Stomach (tissue), 9 donors: Measurements from ENCODE around the gene SMIM11. TPM values are rescaled to one million over a fixed set of nuclear protein-coding genes. Genes with fewer than 3 reads are reported as not detected.
"Not testable (repeated sequence)": the region's sequence is repeated elsewhere in the genome, so short reads cannot be mapped to it uniquely, and the experiment has no call there.

Experiments used
- DNase-seq, 2 donors: peaks; one replicate each; pipeline versions ENCODE4 v3.0.0 to v3.0.0-alpha.2; 2013 to 2019
- H3K27ac ChIP-seq, 5 donors: fragments of 200-600 bp in 4 of 5; sonication (generic) in 4 of 5; one replicate each; pipeline ENCODE4 v1.5.1; 2013 to 2019; ENCODE audit warnings: mild to moderate bottlenecking in 1 of 5, moderate library complexity in 1 of 5
- H3K27me3 ChIP-seq, 3 donors: fragments of 200-600 bp; sonication (generic); one replicate each; pipeline ENCODE4 v1.5.1; 2017 to 2019; ENCODE audit warnings: mixed run types in 1 of 3
- H3K36me3 ChIP-seq, 4 donors: fragments of 200-600 bp; sonication (generic); 1 replicate in 3 of 4; 2 replicates in 1 of 4; pipeline ENCODE4 v1.5.1; 2016 to 2019
- H3K4me1 ChIP-seq, 4 donors: fragments of 200-600 bp; sonication (generic); one replicate each; pipeline ENCODE4 v1.5.1; 2016 to 2019
- H3K4me3 ChIP-seq, 4 donors: fragments of 200-600 bp; sonication (generic) in 3 of 4; one replicate each; pipeline ENCODE4 v1.5.1; 2016 to 2019; ENCODE audit warnings: mild to moderate bottlenecking in 1 of 4
- H3K9me3 ChIP-seq, 4 donors: fragments of 200-600 bp; sonication (generic); one replicate each; pipeline ENCODE4 v1.5.1; 2016 to 2019
- EP300 ChIP-seq: sonication (generic); formaldehyde crosslinking; IDR thresholded peaks from one replicate; pipeline ENCODE4 v1.6.1; 2017; ENCODE audit warnings: antibody characterized with exemption
- POLR2A ChIP-seq, 4 donors: fragments of 450-650 bp; IDR thresholded peaks; one replicate each; pipeline ENCODE4 v1.6.1; 2016; ENCODE audit warnings: antibody characterized with exemption in 4 of 4, control low read depth in 2 of 4, mild to moderate bottlenecking in 1 of 4, moderate library complexity in 1 of 4
- POLR2AphosphoS5 ChIP-seq, 3 donors: sonication (generic); formaldehyde crosslinking; IDR thresholded peaks; one replicate each; pipeline ENCODE4 v1.6.1; 2016; ENCODE audit warnings: antibody characterized with exemption in 3 of 3
- WGBS, 5 donors: extraction: QIAGEN DNeasy Blood & Tissue Kit in 3 of 5; methylation state at CpG; one replicate each; pipeline versions ENCODE4 v1.1.5 to v1.1.7; 2013 to 2018; 5-methylcytosine and 5-hydroxymethylcytosine counted together
- intact Hi-C: fragments of 100-400 bp; cut with DNase I; formaldehyde crosslinking; loops from one replicate; pipeline ENCODE4 v1.15.1; 2023; ENCODE audit warnings: low total_unique reads
- polyA plus RNA-seq, 3 donors: library from polyadenylated mRNA; stranded (reverse); fragments of 200-250 nt; gene quantifications; one replicate each; pipeline ENCODE4 v1.2.3, GENCODE V29; 2013
- total RNA-seq, 5 donors: library from RNA; depleted of rRNA; stranded (reverse); fragments of >200 nt; gene quantifications; one replicate each; pipeline versions ENCODE4 v1.1.0 to v1.2.3, GENCODE V29; 2014 to 2016
- TF ChIP-seq, protein P1 (sequence below), 7 experiments: fragments of 450-650 bp in 4 of 7; fragments of 200-600 bp in 3 of 7; sonication (generic) in 3 of 7; IDR thresholded peaks; one replicate each; pipeline ENCODE4 v1.5.1; 2016 to 2019; ENCODE audit warnings: antibody characterized with exemption in 7 of 7, control low read depth in 2 of 7, mild to moderate bottlenecking in 1 of 7
- donor health status: healthy with polysubstance abuse.
- donor health status: Bipolar disorder and iron deficiency.
- donor health status: healthy.

The SMIM11 gene
- total and polyA plus RNA-seq, 8 donors: 1.2 to 29.5 (median 16.2) TPM; not detected in 1

DNA sequence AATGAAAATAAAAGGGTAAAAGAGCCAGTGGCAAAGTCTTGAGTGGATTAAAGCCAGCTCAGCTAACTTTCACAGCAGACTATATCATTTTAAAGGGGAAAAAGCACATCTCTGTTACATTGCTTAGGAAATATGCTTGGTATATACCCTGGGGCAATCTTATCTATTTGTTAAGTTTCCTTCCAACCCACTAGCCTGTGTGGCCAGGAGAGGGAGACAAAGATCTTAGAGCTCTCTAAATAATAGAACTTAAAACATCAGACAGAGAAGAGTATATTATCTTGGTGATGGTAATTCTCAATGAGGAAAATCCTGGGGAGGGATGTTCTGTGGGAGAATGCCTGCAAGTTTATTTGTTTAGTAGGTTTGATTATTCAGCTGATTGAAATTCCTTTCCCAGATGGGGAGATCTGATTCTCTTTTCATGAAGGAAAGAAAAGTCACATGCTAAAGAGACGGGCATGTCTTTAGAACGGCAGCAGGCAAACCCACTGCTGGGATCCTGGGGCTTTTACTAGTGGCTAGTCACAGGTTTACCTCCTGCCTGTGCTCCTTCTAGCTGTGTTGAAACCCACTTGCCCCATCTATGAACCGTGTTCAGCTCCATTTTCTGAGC is 7.9 kb upstream of the SMIM11 start:
- no peaks in the 10 kb centered on the region for H3K27me3 ChIP-seq
- peaks cover 0 to 18% (median 6%) of the 10 kb centered on the region in 4 donors for H3K4me1 ChIP-seq
- H3K36me3 ChIP-seq: peaks cover 0 to 4% (median 0%) of the 10 kb centered on the region in 4 donors
- TF ChIP-seq POLR2AphosphoS5 (IDR thresholded peaks at IDR 0.05) (peak in 1 of 3 donors; percentile 18), EP300 (no peak), POLR2A (IDR thresholded peaks at IDR 0.05) (no peak)
- TF ChIP-seq, protein P1, sequence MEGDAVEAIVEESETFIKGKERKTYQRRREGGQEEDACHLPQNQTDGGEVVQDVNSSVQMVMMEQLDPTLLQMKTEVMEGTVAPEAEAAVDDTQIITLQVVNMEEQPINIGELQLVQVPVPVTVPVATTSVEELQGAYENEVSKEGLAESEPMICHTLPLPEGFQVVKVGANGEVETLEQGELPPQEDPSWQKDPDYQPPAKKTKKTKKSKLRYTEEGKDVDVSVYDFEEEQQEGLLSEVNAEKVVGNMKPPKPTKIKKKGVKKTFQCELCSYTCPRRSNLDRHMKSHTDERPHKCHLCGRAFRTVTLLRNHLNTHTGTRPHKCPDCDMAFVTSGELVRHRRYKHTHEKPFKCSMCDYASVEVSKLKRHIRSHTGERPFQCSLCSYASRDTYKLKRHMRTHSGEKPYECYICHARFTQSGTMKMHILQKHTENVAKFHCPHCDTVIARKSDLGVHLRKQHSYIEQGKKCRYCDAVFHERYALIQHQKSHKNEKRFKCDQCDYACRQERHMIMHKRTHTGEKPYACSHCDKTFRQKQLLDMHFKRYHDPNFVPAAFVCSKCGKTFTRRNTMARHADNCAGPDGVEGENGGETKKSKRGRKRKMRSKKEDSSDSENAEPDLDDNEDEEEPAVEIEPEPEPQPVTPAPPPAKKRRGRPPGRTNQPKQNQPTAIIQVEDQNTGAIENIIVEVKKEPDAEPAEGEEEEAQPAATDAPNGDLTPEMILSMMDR (IDR thresholded peaks at IDR 0.05): peak in 5 of 7 experiments; percentile 26 to 65 (median 57)
- H3K9me3 ChIP-seq: no peaks in the 10 kb centered on the region
- WGBS, 5 donors: 26 to 54% (median 46%) methylated on average over 3 of the region's 3 CpGs
- peak; percentile 75 to 86 for DNase-seq
- intact Hi-C loops: no loop called here
- peak overlapping the region; percentile 52 to 85 (median 82) for H3K27ac ChIP-seq
- peak overlapping the region; percentile 2 to 32 (median 14) for H3K4me3 ChIP-seq

DNA sequence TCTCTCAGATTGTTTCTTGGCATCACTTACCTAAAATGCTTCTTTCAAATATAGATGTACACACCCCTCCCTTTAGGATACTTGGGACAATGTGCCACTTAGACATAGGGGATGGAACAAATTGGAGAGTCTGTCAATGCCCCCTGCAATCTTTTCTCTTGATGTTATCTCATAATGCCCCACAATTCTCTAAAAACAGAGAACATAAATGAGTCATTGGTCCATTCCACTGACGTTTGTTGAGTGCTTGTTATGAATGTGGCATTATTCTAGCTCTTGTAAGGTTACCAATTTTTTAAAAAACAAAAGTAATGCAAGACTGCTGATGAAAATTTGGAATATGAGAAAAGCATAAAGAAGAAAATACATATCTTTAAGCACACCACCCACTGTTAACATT is 5.6 kb upstream of the SMIM11 start:
- Histone ChIP-seq H3K36me3 (peaks cover 0 to 4% (median 0%) of the 10 kb centered on the region in 4 donors), H3K27me3 (no peaks in the 10 kb centered on the region), H3K9me3 (no peaks in the 10 kb centered on the region), H3K27ac (peak overlapping the region in 2 of 5 donors; percentile 63 to 85), H3K4me3 (no peak overlapping the region), H3K4me1 (peaks cover 0 to 34% (median 4%) of the 10 kb centered on the region in 4 donors)
- TF ChIP-seq POLR2AphosphoS5 (IDR thresholded peaks at IDR 0.05) (no peak), POLR2A (IDR thresholded peaks at IDR 0.05) (no peak), EP300 (no peak)
- TF ChIP-seq, protein P1 (IDR thresholded peaks at IDR 0.05): no peak
- DNase-seq: no peak
- intact Hi-C loops: no loop called here
- 8 to 27% (median 24%) methylated on average over 1 of the region's 1 CpG for WGBS, 5 donors

DNA sequence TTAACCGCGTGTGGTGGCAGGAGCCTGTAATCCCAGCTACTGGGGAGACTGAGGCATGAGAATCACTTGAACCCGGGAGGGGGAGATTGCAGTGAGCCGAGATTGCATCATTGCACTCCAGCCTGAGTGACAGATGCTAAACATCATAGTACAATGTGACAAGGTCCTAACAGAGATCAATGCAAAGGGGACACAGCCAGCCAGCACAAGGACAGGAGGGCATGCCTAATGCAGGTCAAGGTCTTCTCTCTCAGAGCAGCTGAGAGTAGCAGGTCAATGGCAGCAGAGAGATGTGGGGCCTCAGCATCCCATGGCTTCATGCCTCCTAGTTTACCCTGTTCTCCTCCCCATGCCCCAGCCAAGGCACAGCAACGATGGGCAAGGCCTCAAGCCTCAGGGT is 3.0 kb upstream of the SMIM11 start:
- Histone ChIP-seq H3K36me3 (peaks cover 0 to 4% (median 0%) of the 10 kb centered on the region in 4 donors), H3K27me3 (no peaks in the 10 kb centered on the region), H3K4me1 (peaks cover 0 to 24% (median 2%) of the 10 kb centered on the region in 4 donors), H3K9me3 (no peaks in the 10 kb centered on the region), H3K4me3 (no peak overlapping the region), H3K27ac (peak overlapping the region; percentile 18 to 70 (median 48))
- intact Hi-C loops: no loop called here
- DNase-seq: no peak
- TF ChIP-seq, protein P1 (IDR thresholded peaks at IDR 0.05): no peak
- TF ChIP-seq POLR2AphosphoS5 (IDR thresholded peaks at IDR 0.05): peak in 1 of 3 donors; percentile 44
- 74 to 88% (median 81%) methylated on average over 5 of the region's 5 CpGs for whole genome bisulfite sequencing, 5 donors

DNA sequence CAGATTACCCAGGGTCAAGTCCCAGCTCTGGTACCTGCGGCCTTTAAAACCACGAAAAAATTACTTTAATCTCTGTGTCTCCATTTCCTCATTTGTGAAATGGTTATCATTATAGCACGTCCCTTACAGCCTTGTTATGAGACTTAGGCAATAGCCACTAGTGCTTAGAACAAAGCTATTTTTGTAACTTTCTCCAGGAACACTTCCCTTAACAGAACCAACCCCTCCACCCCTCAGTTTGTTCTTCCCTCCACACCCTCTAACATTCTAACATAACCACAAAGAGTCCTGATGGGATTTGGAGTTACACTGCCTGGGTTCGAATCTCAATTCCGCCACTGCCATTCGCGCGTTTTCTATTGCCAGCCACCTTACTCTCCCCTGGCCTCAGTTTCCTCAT is 845 bp upstream of the SMIM11 start:
- intact Hi-C loops, H3K27me3 ChIP-seq: not testable (repeated sequence)

DNA sequence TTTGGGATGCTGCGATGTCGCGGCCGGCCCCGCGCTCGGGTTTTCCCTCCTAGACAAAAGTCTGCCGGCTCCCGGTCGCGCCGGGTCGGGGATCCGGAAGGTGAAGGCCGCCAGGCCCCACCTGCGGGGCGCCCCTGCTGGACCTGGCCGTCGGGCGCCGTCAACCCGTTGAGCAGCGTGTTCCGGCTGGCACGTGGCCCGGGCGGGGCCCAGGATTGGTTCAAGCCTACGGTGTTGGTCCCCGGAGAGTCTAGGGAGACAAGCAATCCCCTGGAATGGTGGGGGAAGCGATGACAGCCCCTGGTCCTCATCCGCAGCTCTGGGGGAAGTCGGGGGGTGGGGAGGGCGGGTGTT is 289 bp downstream of the SMIM11 start:
- H3K27ac ChIP-seq, H3K9me3 ChIP-seq, intact Hi-C loops, H3K27me3 ChIP-seq, DNase-seq, H3K4me3 ChIP-seq, H3K36me3 ChIP-seq: not testable (repeated sequence)
- peaks cover 0 to 19% (median 0%) of the 10 kb centered on the region in 4 donors for H3K4me1 ChIP-seq
- no CpG with 5 or more reads among the region's 33 CpGs for whole genome bisulfite sequencing, 5 donors

More for the DNA sequence above, 845 bp upstream of the SMIM11 start:
- H3K36me3 ChIP-seq, H3K9me3 ChIP-seq, H3K27ac ChIP-seq, H3K4me3 ChIP-seq, DNase-seq: not testable (repeated sequence)
- H3K4me1 ChIP-seq: peaks cover 0 to 19% (median 0%) of the 10 kb centered on the region in 4 donors
- WGBS, 5 donors: no CpG with 5 or more reads among the region's 8 CpGs

DNA sequence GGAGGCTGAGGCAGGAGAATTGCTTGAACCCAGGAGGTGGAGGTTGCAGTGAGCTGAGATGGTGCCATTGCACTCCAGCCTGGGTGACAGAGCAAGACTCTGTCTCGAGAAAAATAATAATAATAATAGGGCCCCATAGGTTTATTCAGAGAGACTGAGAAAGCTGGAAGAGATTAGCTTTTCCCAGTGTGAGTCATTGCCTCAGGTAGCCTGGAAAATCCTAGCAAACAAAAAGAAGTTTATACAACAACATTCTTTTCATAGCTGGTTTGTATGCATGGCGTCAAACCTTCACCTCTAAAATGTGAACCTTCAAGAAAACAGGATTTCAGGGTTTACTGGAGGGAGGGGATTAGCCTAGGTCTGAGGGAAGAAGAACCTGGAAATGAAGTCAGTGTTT is 7.8 kb downstream of the SMIM11 start:
- H3K36me3 ChIP-seq, H3K4me3 ChIP-seq, H3K27ac ChIP-seq, H3K9me3 ChIP-seq, intact Hi-C loops, DNase-seq, H3K27me3 ChIP-seq, H3K4me1 ChIP-seq: not testable (repeated sequence)
- WGBS, 5 donors: no CpG with 5 or more reads among the region's 2 CpGs

DNA sequence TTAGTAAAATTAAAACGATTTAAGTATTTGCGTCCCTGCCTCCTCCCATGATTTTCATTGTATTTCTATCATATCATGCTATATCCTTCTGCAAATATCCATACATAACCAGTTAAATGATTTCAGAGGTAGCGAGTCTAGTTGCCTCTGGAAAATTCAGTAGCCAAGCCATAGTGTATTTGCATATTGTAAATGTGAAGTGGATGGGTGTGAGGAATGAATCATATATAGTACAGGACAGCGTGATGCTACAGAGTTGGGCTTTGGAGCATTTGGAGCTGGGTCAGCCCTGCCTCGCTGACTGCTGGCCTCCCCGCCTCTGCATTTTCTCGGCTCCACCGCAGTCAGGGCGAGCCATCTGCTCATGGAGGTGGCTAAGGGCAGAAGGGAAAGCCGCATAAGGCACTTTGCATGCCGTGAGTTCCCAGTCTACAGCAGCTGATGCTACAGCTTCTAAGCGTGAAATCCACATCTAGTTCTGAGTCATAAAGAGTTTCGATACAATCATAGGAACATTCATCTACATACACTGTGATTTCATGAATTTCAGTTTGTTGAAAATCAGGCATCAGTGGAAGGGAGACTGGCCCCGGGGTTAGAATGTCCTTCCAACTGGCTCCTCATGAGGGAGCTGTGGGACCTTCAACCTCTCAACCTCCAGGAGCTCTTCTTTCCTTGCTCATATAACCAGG is 8.6 kb downstream of the SMIM11 start:
- intact Hi-C loops, DNase-seq, H3K27me3 ChIP-seq, H3K36me3 ChIP-seq, H3K27ac ChIP-seq, H3K4me1 ChIP-seq, H3K4me3 ChIP-seq, H3K9me3 ChIP-seq: not testable (repeated sequence)
- WGBS, 5 donors: no CpG with 5 or more reads among the region's 14 CpGs

DNA sequence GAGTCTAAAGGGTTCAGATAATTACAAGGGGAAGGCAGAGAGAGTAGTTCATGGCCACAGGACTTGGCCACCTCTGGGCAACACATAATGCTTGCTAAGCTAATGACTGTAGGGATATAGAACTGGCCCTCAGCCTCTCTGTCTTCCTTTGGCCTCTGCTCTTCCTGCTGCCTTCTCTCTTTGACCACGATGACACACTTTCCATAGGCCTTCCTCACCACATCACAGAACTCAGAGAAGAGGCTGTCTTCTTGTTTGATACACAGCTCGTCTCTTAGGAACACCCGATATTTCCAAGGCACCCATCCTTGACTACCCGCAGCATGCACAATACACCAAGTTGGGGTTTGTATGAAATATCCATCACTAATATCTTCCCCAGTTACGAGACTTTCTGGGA is 25.2 kb downstream of the SMIM11 start:
- H3K4me1 ChIP-seq, H3K27ac ChIP-seq, intact Hi-C loops, H3K4me3 ChIP-seq, H3K36me3 ChIP-seq, H3K9me3 ChIP-seq, DNase-seq, H3K27me3 ChIP-seq: not testable (repeated sequence)
- WGBS, 5 donors: no CpG with 5 or more reads among the region's 5 CpGs
